Measurements from ENCODE around the gene NT5C.

Gene NT5C

GRCh38 chr17:75093548-75094158 lies 37.9 kb downstream of the NT5C start:
- DNase-seq (ENCODE audit: low read depth in 2 of 2), result no peak

- no peak for DNase-seq (ENCODE audit: low read depth in 2 of 2)
Observed at GRCh38 chr17:75091855-75092327, 39.7 kb downstream of the NT5C start.

DNA sequence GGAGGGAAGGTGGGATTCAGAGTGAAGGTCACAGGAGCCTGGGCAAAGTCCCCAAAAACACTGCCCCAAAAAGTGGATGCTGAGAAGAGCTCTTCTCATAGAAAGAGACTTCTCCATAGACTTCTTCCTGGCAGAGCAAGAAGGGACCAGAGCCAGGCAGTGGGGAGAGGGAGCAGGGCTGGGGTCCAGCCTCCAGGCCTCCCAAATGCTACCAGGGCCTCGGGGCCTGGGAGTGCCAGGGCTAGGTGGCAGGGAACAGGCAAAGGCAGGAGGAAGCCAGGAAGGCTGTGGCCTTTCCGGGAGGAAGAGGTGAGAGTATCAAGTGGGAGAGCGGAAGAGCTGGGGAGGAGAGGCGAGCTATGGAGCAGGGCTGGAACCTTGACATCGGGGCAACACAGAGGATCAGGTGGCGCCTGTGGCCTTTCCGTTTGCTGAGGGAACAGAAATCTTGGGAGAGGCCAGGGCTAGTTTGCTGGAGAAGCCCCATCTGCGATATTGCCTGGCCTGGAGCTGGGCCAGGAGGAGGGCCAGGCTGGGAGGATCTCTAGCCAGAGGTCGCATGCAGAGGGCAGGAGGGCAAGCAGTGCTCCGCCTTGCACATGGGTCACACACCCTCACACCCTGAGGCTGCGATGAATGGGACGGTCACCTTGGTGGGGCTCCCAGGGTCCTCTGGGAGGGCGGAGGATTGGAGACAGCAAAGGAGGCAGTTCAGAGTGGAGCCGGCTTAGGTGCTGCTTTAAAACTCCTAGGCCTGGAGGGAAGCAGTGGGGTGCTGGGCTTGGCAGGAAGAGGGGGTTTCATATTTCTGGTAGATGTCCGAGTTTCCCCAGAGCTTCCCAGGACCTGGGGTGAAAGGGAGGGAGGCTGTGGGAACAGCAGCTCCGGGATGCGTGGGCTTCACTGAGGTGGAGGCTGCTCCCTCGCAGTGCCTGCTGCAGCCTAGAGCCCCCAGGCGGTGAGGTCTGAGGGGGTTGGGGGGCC lies 40.4 kb downstream of the NT5C start:
- no peak for DNase-seq (ENCODE audit: low read depth in 2 of 2)

DNA sequence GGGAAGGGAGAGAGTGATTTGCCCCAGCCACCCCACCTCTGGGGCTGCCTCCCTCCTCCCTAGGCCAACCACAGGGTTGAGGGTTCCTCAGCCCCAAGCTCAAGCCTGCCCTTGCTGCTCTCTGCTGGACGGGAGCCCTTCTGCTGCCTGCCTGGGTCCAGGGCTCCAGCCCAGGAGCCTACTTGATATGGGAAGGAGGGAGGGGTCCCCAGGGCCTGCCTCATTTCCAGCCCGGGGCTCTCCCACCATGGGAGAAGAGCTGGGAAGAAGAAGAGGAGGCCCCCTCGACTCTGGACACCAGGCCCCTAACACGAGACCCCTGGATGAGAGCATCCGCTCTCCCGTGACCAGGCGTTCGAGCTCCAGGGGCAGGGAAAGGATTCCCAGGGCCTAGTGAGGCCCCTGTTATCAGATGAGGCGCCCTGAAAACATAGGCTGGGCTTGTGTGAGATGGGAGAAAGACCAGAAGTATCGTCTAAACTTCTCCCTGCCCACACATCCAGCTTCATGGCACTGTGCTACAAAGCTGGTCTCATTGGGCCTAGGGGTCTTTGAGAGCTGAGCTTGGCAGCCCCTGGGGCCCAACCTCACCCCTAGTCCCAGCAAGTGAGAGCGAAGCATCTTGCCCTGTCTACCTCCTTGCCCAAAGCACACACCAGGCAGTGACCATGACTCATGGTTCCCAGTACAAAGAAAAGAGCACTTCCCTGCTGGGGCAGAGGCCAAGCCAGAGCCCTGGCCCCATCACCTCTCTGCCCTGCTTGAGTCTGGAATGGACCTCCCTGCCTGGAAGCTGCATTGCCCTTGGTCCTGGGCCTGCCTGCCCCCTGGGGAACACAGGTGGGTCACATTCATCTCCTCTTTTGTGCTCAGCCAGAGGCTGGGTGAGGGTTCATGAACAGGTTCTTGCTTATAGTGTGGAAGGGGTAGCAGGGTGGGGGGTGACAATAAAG lies 42.8 kb downstream of the NT5C start:
- DNase-seq (ENCODE audit: low read depth in 2 of 2), result no peak

DNA sequence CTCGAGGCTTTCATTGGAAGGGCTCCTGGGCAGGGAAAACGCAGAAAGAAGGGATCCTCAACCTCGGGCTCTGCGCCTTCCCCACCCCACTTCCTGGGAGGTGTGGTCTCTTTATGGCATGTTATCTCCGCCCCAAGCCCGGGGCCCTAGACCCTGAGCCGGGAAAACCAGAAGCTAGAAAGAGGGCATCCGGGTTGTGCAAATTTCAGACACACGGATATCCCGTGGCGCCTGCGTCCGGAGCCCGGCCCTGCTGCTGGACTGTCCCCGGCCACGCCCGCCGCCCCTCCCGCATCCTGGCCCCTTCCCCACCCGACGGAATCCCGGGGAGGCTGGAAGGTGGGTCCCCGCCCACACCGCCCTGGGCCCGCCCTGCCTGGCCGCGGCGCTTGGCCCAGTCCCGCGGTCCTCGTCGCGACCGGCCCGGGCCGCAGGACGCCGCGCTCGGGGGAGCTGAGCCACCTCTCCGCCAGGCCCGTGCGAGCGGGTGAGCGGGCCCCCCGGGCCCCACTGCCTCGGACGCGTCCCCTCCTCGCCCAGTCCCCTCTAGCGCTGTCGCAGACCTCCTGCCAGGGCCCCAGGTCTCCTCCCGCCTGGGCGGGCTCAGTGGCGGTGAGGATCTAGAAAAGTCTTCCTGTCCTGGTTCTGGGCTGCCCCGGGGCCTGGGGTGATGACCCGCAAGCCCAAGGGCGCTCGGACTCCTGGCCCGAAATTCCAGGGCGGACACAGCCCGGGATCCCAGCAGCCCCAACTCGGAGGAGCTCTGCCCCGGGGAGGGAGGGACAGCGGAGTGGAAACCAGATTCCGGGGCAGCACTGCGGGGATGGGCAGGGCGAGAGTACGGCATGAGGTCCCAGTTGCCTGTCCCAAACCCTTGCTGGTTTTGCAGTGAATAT lies 43.7 kb downstream of the NT5C start, which contains the start of gene SLC16A5:
Gene SLC16A5, plus strand, starts transcription at position 397 of the 896 bp plus-strand sequence. CDS start 5,683 bp downstream, outside the sequence.
- DNase-seq (ENCODE audit: low read depth in 2 of 2), result no peak

DNA sequence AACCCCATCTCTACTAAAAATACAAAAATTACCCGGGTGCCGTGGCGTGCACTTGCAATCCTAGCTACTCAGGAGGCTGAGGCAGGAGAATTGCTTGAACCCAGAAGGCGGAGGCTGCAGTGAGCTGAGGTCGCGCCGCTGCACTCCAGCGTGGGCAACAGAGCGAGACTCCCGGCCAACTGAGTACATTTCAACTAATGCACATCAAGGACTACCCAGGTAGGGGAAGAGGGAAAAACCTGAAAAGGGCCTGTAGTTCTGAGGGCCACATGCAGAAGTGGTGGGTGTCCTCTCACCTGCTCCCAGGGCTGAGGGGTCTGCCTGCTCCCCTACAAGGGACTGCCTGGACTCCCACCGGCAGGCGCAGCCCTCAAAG lies 44.4 kb downstream of the NT5C start:
- DNase-seq (ENCODE audit: low read depth in 2 of 2), result no peak

DNA sequence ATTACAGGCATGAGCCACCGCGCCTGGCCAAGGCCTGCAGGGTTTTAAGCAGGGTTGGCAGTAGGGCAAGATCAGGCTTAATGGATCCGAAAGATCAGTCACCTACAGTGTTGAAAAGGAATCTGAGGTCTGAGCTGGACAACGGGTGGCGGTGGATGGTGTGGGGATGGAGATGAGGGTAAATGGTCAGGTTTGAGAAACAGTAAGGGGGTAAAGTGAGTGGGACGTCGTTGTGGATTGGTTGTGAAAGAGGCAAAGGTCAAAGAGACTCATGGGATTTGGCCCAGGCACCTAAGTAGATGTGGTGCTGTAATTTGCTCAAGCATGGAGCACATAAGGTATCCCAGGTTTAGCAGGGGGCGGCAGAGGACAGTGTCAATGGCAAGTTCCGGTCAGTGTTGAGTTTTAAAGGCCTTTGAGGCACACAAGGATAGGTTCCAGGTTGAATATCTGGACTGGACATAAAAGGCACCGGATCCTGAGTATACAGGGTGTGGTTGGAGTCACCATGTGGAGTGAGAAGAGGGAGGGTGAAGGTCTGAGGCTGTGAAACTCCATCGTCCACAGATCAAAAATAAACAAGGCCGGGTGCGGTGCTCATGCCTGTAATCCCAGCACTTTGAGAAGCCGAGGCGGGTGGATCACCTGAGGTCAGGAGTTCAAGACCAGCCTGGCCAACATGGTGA lies 44.9 kb downstream of the NT5C start:
- DNase-seq (ENCODE audit: low read depth in 2 of 2), result no peak

DNA sequence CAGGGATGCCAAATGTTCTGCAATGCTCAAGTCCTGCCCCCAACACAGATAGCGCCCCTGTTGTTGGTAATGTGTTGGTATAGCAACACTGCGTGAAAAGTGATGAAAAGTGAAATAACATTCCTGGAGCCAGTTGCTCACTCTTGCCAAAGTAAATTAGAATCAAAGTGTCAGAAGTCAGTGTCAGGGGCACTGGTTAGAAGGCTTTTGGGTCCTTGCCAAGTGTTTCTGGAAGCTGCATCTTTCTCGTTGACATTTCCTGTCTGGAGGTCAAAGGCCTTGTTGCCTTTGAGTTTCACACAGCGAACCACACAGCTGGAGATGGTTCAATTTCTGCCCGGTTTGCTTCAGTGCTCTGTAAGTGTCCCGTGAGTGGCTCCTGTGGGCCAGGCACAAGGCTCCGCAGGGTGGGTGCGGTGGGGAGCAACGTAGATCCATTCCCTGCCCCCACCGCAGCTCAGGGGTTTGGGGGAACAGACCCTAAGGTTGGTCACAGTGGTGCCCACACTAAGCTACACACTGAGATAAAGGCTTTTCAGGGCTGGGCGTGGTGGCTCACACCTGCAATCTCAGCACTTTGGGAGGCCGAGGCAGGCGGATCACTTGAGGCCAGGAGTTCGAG lies 47.4 kb downstream of the NT5C start:
- DNase-seq (ENCODE audit: low read depth in 2 of 2), result no peak

DNA sequence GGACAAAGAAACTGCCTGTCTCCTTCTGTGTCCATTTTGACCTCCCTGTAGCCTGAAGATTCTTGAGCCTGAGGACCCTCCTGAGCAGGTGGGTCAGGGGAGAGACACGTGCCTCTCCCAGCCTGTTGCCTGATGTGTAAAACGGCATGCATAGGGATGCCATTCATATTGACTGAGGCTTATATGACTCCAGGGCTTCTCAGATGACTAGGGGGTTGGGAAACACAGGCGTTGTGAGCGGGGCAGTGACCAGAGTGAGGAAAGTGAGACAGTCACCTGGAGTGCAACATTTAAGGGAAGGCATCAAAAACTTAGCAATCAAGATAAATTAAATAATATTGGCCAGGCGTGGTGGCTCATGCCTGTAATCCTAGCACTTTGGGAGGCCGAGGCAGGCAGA lies 48.9 kb downstream of the NT5C start:
- DNase-seq (ENCODE audit: low read depth in 2 of 2), result no peak

DNA sequence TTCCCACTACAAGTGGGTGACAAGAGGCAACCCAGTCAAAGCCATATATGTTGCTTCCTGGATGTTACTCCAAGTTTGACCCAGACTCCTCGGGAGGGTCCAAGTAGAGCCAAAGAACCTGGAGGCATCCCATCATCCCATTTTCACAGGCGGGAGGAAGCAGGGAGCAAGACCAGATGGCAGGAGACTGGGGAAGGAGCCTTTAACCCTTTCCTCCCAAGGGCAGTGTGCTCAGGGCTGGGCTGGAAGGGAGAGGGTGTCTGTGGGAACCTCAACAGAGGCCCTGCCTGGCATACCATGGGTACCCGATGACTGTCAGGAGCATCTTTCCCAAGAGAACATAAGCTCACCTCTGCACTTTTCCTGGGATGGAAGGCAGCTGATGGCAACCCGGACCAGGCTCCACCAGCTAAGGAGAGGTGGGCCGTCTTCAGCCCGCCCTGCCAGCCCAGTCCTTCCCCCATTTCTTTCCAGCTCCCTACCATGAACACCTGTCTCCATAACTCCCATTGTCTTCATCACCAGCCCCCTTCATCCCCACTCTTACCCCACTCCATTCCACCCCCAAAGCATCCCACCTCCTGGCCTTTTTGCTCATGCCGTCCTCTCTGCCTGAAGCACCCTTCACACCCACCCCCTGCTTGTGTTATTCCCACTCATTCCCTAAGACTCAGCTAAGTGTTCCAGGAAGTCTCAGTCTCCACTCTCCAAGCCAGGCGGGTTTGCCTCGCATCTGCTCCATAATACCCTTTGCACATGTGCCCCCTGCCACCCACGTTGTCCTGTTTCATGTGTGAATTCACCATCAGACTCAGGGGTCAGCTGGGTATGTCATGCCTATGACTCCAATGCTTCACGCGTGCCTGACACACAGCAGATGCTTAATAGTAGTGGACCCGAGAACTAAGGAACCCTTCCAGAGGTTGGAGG lies 49.7 kb downstream of the NT5C start:
- no peak for DNase-seq (ENCODE audit: low read depth in 2 of 2)

Measured in stimulated activated CD8-positive, alpha-beta memory T cell treated with anti-CD3 and anti-CD28 coated beads, Interleukin-7, amount 100 ng/mL, for 4 hours (primary cell).